Glutamatergic neuron (in vitro differentiated cells): Measurements from ENCODE around the gene MMRN1. TPM values are rescaled to one million over a fixed set of nuclear protein-coding genes. Genes with fewer than 3 reads are reported as not detected.

ENCODE experiments used
- DNase-seq: peaks from one replicate; pipeline ENCODE4 v3.0.0; 2022
- H3K27ac Mint-ChIP-seq: one replicate; pipeline ENCODE4 v1.8.0; 2020; ENCODE audit warnings: mild to moderate bottlenecking, mixed read lengths, inconsistent platforms; ENCODE audit not compliant: unreplicated experiment
- H3K27me3 Mint-ChIP-seq: one replicate; pipeline ENCODE4 v1.8.0; 2020; ENCODE audit warnings: mild to moderate bottlenecking, moderate library complexity, mixed read lengths, inconsistent platforms; ENCODE audit not compliant: unreplicated experiment
- H3K36me3 Mint-ChIP-seq: one replicate; pipeline ENCODE4 v1.8.0; 2020; ENCODE audit warnings: mild to moderate bottlenecking, mixed read lengths, inconsistent platforms; ENCODE audit not compliant: unreplicated experiment
- H3K4me1 Mint-ChIP-seq: one replicate; pipeline ENCODE4 v1.8.0; 2020; ENCODE audit warnings: mild to moderate bottlenecking, low read depth, mixed read lengths, inconsistent platforms; ENCODE audit not compliant: unreplicated experiment
- H3K4me3 Mint-ChIP-seq: one replicate; pipeline ENCODE4 v1.8.0; 2020; ENCODE audit warnings: mild to moderate bottlenecking, mixed read lengths, inconsistent platforms; ENCODE audit not compliant: unreplicated experiment
- H3K9me3 Mint-ChIP-seq: one replicate; pipeline ENCODE4 v1.8.0; 2020; ENCODE audit warnings: mild to moderate bottlenecking, moderate library complexity, mixed read lengths, inconsistent platforms; ENCODE audit not compliant: unreplicated experiment
- CTCF ChIP-seq: fragments of 200-600 bp; sonication (generic); IDR thresholded peaks from one replicate; pipeline ENCODE4 v1.5.0; 2021; ENCODE audit not compliant: partially characterized antibody, unreplicated experiment
- total RNA-seq: library from RNA; stranded (reverse); fragmentation: NEBNext Ultra II Directional; extraction: Animal tissue kit (Norgen Biotek cat#: 25700); gene quantifications from one replicate; pipeline ENCODE4 v1.2.1, GENCODE V29; 2021; ENCODE audit not compliant: unreplicated experiment

The MMRN1 gene
- total RNA-seq, 1 donor from 2014 or later = not detected

GRCh38 chr4:89878611-89879010, 16.0 kb upstream of the MMRN1 start:
- no peaks in the 10 kb centered on the region for H3K36me3 Mint-ChIP-seq
- H3K4me3 Mint-ChIP-seq = no peak overlapping the region
- H3K27me3 Mint-ChIP-seq = no peaks in the 10 kb centered on the region
- no peak for DNase-seq
- TF ChIP-seq CTCF = no peak
- H3K27ac Mint-ChIP-seq = no peak overlapping the region
- no peaks in the 10 kb centered on the region for H3K4me1 Mint-ChIP-seq
- no peaks in the 10 kb centered on the region for H3K9me3 Mint-ChIP-seq

GRCh38 chr4:89879215-89879614, 15.4 kb upstream of the MMRN1 start:
- Mint-ChIP-seq H3K4me1 (no peaks in the 10 kb centered on the region), H3K27me3 (no peaks in the 10 kb centered on the region), H3K4me3 (no peak overlapping the region), H3K27ac (no peak overlapping the region), H3K9me3 (no peaks in the 10 kb centered on the region), H3K36me3 (no peaks in the 10 kb centered on the region)
- no peak for DNase-seq
- no peak for TF ChIP-seq CTCF

GRCh38 chr4:89889289-89889688, 5.4 kb upstream of the MMRN1 start:
- no peaks in the 10 kb centered on the region for H3K36me3 Mint-ChIP-seq
- TF ChIP-seq CTCF = no peak
- H3K27me3 Mint-ChIP-seq = no peaks in the 10 kb centered on the region
- peaks cover 2% of the 10 kb centered on the region for H3K4me1 Mint-ChIP-seq
- no peak overlapping the region for H3K27ac Mint-ChIP-seq
- DNase-seq = no peak
- H3K9me3 Mint-ChIP-seq = no peaks in the 10 kb centered on the region
- H3K4me3 Mint-ChIP-seq = no peak overlapping the region

GRCh38 chr4:89897867-89898266, 3.2 kb downstream of the MMRN1 start:
- TF ChIP-seq CTCF = no peak
- Mint-ChIP-seq H3K4me1 (peaks cover 2% of the 10 kb centered on the region), H3K36me3 (no peaks in the 10 kb centered on the region), H3K27ac (no peak overlapping the region), H3K9me3 (peaks cover 1% of the 10 kb centered on the region), H3K27me3 (no peaks in the 10 kb centered on the region), H3K4me3 (no peak overlapping the region)
- no peak for DNase-seq

GRCh38 chr4:89898304-89898716, 3.7 kb downstream of the MMRN1 start:
- DNase-seq = no peak
- no peak for TF ChIP-seq CTCF
- Mint-ChIP-seq H3K36me3 (no peaks in the 10 kb centered on the region), H3K27me3 (no peaks in the 10 kb centered on the region), H3K9me3 (peaks cover 1% of the 10 kb centered on the region), H3K4me3 (no peak overlapping the region), H3K27ac (no peak overlapping the region), H3K4me1 (no peaks in the 10 kb centered on the region)
